Neutrophil (primary cell): Measurements from ENCODE around the gene FOXP3.

Experiments used
- H3K27ac ChIP-seq: fragments of 200-600 bp; sonication (generic); 2 replicates; pipeline ENCODE4 v1.5.1; 2016; ENCODE audit warnings: mild to moderate bottlenecking, moderate library complexity
- H3K27me3 ChIP-seq: fragments of 200-600 bp; sonication (generic); 2 replicates; pipeline ENCODE4 v1.6.0; 2016; ENCODE audit warnings: mild to moderate bottlenecking
- H3K36me3 ChIP-seq: fragments of 200-600 bp; sonication (generic); 2 replicates; pipeline ENCODE4 v1.5.1; 2017
- H3K4me1 ChIP-seq, 2 experiments: fragments of 200-600 bp in 1 of 2; sonication (generic) in 1 of 2; 1 replicate in 1 of 2; 2 replicates in 1 of 2; pipeline versions ENCODE4 v1.5.1 to v1.6.1; 2013 to 2016; ENCODE audit warnings: low read depth in 1 of 2, low read length in 1 of 2, mild to moderate bottlenecking in 1 of 2, moderate library complexity in 1 of 2; ENCODE audit not compliant: control insufficient read depth in 1 of 2, insufficient read depth in 1 of 2
- H3K4me3 ChIP-seq, 2 experiments: fragments of 200-600 bp in 1 of 2; sonication (generic) in 1 of 2; 1 replicate in 1 of 2; 2 replicates in 1 of 2; pipeline ENCODE4 v1.5.1; 2013 to 2016; ENCODE audit warnings: low read depth in 1 of 2, low read length in 1 of 2, mild to moderate bottlenecking in 1 of 2, moderate library complexity in 1 of 2
- H3K9me3 ChIP-seq: fragments of 200-600 bp; sonication (generic); 2 replicates; pipeline ENCODE4 v1.5.1; 2016
- CTCF ChIP-seq: fragments of 200-600 bp; sonication (generic); IDR thresholded peaks from 2 replicates; pipeline ENCODE4 v1.5.1; 2016; ENCODE audit warnings: antibody characterized with exemption

FOXP3 gene

DNA sequence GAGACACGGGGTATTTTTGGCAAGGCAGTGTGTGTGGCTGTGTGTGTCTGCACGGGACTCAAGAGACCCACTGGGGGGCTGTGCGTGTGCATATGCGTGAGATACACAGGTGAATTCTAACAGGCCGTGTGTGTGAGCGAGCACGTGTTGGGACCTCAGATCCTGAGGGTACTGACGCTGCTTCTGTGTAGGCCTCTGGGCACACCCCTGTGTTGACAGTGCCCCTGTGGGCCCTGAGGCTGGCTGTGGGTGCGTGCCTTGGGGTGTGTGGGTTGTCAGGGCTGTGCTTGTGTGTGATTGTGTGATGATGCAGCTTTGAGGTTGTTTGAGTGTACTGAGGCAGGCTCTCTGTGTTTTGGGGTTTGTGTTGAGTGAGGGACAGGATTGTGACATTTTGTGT lies 13.9 kb downstream of the FOXP3 start:
- H3K27me3 ChIP-seq, result no peaks in the 10 kb centered on the region
- H3K4me3 ChIP-seq, result no peak overlapping the region
- no peaks in the 10 kb centered on the region for H3K4me1 ChIP-seq
- H3K9me3 ChIP-seq, result no peaks in the 10 kb centered on the region
- no peak overlapping the region for H3K27ac ChIP-seq
- TF ChIP-seq CTCF, result no peak
- peaks cover 60% of the 10 kb centered on the region for H3K36me3 ChIP-seq

DNA sequence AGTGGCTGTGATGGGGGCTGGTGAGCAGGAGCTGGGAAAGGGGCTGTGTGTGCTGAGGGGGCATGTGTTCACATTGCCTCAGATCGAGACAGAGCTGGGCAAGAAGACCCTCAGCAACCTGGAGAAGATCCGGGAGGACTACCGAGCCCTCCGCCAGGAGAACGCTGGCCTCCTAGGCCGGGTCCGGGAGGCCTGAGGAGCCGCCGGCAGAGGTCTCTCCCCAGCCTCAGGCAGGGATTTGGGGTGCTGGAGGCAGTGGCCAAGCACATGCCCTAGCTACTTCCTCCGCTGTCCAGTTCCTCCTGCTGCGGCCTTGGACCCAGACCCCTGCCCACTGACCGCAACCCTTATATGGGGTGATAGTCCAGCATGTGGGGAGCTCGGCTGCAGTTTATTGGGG lies 14.4 kb downstream of the FOXP3 start:
- no peaks in the 10 kb centered on the region for H3K4me1 ChIP-seq
- no peaks in the 10 kb centered on the region for H3K9me3 ChIP-seq
- H3K27me3 ChIP-seq, result no peaks in the 10 kb centered on the region
- TF ChIP-seq CTCF, result no peak
- peaks cover 60% of the 10 kb centered on the region for H3K36me3 ChIP-seq
- no peak overlapping the region for H3K27ac ChIP-seq
- H3K4me3 ChIP-seq, result no peak overlapping the region

DNA sequence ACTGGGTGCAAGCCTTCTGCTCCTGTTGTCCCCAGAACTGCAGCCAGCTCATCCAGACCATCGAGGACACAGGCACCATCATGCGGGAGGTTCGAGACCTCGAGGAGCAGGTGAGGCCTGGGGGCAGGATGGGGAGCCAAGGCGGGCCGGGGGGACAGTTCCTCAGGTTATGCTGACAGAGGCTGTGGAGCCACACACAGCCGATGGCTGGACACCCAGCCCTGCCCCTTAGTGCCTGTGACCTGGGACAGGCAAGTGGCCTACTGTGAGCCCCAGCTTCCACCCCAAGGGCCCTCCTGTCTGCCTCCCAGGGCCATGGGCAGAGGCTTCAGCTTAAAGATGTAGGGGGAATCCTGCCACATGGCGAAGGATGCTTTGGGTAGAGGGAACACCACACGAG lies 14.9 kb downstream of the FOXP3 start:
- Histone ChIP-seq H3K36me3 (peaks cover 60% of the 10 kb centered on the region), H3K4me3 (no peak overlapping the region), H3K9me3 (no peaks in the 10 kb centered on the region), H3K27ac (no peak overlapping the region), H3K4me1 (no peaks in the 10 kb centered on the region), H3K27me3 (no peaks in the 10 kb centered on the region)
- TF ChIP-seq CTCF, result no peak

- no peaks in the 10 kb centered on the region for H3K9me3 ChIP-seq
- H3K36me3 ChIP-seq, result peaks cover 64% of the 10 kb centered on the region
- no peaks in the 10 kb centered on the region for H3K27me3 ChIP-seq
- H3K27ac ChIP-seq, result no peak overlapping the region
- no peak for TF ChIP-seq CTCF
- H3K4me1 ChIP-seq, result no peaks in the 10 kb centered on the region
- H3K4me3 ChIP-seq, result no peak overlapping the region
These were observed 15.4 kb downstream of the FOXP3 start for GRCh38 chrX:49249071-49249470.

DNA sequence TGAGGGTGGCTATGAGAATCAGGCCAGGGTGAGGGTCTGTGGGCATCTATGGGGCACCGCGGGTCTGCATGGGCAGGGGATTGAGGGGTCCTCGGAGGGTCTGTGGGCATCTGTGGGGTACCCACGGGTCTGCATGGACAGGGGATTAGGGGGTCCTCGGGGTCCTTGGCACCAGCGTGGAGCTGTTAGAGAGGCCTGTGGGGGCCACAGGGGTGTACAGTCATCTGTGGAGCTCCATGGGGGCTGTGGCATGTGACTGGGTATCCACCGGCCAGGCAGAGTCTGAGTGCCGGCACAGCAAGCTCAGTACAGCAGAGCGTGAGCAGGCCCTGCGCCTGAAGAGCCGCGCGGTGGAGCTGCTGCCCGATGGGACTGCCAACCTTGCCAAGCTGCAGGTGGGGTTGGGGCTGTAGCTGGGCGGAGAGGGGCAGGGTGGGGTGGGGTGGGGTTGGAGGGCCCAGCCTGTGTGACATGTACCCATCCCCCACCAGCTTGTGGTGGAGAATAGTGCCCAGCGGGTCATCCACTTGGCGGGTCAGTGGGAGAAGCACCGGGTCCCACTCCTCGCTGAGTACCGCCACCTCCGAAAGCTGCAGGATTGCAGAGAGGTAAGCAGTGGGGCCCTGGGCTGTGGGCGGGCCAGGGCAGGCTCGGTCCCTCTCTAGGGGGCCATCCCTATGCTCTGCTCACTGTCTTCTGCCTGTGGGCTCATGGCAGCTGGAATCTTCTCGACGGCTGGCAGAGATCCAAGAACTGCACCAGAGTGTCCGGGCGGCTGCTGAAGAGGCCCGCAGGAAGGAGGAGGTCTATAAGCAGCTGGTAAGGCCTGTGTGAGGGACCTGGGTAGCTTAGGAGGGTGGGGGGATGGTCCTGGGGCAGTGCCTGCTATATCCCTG lies 16.3 kb downstream of the FOXP3 start:
- no peak for TF ChIP-seq CTCF
- Histone ChIP-seq H3K27me3 (no peaks in the 10 kb centered on the region), H3K36me3 (peaks cover 69% of the 10 kb centered on the region), H3K27ac (no peak overlapping the region), H3K4me3 (no peak overlapping the region), H3K9me3 (no peaks in the 10 kb centered on the region), H3K4me1 (no peaks in the 10 kb centered on the region)
